Activated CD4-positive, alpha-beta T cell treated with anti-CD3 and anti-CD28 coated beads, Interleukin-2, amount 50 U/mL, for 1 hour (primary cell): Measurements from ENCODE around the gene LRRN3.

Source experiments
- DNase-seq: peaks from one replicate; pipeline ENCODE4 v3.0.0-alpha.2; 2020

LRRN3 gene

DNA sequence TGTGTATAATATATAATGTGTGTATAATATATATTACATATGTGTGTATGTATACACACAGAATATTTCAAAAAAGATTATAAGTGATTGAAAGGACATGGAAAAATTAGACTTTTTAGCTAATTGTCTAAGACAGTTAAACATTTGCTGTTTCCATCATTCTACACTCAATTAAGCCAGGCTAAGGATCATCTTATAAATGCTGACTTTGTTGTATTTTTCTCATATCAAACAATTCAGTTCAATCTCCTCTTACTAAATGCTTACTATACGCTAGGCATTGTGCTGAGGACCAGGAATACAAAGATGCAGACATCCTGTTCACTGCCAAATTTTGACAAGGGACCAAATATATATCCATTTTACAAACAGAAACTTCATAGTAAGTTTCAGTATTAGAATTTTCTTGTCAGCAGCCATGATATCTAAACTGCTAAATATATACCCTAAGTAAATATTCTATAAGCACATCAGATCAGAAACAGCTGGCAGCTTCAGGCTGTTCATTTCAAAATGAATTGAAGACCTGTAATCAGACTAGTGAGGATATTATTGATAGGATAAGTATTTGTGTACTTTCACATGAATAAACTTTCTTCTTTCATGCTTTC is 10.3 kb upstream of the LRRN3 start:
- DNase-seq = no peak

DNA sequence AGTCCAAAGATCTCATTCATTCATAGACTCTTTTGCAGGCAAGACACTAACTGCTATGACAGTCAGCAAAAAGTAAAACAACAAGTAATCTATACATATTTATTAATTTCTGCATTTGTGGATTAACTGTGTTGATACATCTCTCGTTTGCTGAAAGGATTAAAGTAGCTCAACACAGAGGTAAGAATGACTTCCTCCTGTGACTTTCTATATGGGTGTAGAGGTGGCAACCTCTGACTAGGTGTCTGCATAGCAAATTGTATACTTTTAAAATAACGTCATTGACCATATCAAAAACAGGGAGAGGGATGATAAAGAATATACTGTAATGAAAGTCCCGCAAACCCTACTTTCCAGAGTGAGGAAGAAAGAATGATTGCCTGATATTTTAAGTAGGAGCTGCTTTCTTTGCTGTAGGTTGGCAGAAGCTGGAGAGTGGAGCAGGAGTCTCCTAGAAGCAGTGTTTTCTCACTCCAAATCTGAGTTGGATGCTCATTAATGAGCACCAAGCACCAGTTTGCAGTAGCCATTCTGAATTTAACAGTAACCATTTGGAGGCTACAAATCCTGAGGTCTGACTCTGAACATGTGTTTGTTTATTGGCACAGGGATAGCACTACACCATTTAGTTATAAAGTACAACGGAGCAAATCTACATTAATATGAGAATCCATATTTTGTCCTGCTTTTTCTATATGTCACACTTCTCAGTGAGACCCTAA is 9.2 kb upstream of the LRRN3 start:
- no peak for DNase-seq

DNA sequence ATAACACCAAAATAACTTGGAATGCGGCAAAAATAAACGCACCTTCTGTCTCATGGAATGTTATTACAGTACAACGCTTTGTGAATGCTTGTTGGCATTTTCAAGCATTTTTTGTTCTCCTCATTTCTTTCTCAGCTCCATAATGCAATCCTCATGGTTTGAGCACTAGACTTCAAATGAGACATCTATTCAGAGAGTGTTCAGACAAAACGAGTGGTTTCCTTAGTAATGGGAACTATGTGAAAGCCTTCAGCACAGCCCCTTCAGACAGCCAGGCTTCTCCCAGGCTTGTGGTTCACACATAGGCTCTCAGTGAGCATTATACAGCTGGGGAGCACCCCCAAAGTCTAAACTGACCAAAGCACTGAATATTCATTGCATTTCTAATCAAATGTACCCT is 8.6 kb upstream of the LRRN3 start:
- DNase-seq = no peak

GRCh38 chr7:111083413-111083812 is 7.5 kb upstream of the LRRN3 start:
- DNase-seq = peak; percentile 11

DNA sequence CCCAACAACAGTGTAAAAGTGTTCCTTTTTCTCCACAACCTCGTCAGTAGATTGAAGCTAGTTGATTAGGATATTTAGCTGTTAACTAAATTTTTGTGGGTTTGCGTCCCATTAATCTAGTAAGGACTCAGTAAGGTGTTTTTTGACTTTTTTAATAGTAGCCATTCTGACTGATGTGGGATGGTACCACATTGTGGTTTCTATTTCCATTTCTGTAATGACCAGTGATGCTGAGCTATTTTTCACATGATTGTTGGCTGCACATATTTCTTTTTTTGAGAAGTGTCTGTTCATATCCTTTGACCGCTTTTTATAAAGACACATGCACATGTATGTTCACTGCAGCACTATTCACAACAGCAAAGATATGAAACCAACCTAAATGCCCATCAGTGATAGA is 5.6 kb upstream of the LRRN3 start:
- DNase-seq = no peak

- no peak for DNase-seq
These were observed 4.4 kb upstream of the LRRN3 start for GRCh38 chr7:111086532-111086931.

GRCh38 chr7:111088328-111088727 is 2.6 kb upstream of the LRRN3 start:
- no peak for DNase-seq

GRCh38 chr7:111089822-111090426 is 1.0 kb upstream of the LRRN3 start:
- no peak for DNase-seq

DNA sequence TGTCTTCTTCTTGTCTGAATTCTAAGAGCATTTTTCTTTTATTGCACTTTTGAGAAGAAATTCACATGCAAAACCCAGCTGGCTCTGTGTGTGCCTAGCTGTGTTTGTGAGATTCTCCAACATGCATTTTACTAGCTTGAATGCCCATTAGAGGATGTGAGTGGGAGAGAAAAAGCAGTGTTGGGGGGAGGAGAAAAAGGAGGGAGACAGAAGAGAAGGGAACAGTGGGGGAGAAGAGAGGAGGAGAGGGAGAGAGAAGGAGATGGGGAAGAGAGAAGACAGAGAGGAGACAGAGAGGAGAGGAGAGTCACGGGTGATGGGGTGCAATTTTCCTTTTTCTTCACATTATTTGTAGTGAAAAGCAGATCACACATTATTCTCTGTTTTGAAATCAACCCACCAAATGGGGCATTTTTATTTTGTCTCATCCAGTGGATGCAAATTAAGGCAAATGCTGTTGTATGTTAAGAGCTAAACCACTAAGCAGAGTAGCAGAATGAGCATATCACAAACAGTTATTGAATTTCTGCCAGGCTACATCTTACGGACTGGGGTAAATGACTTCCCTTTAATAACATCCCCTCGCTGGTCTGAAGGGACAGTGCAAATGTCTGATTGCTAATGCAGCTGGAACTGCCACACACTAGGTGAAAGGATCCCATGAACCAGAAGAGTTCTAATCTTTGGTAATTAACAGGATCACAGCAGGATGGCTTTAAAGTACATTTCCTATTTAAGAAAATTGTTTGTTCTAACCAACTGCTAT is 849 bp downstream of the LRRN3 start:
- no peak for DNase-seq

GRCh38 chr7:111092406-111093236 is 1.7 kb downstream of the LRRN3 start:
- DNase-seq = no peak

- DNase-seq = no peak
These were observed 2.6 kb downstream of the LRRN3 start for GRCh38 chr7:111093496-111093895.

DNA sequence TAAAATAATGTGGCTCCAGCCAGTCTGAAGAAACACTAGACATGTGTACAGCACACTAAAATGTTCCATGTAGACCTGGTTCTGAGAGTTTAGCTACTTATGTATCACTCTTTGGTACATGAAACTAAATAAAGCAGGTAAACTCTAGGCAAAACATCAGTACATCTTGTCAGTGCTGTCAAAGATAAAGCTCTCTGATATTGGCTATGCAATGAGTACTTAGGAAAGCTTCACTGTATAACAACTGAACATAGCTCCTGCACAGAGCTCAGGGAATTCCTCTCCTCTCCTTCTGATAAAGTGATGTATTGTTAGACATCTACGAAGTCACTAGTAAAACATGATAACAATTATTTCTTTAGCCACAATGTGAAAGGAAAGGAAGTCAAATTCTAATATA is 3.5 kb downstream of the LRRN3 start:
- DNase-seq = no peak

DNA sequence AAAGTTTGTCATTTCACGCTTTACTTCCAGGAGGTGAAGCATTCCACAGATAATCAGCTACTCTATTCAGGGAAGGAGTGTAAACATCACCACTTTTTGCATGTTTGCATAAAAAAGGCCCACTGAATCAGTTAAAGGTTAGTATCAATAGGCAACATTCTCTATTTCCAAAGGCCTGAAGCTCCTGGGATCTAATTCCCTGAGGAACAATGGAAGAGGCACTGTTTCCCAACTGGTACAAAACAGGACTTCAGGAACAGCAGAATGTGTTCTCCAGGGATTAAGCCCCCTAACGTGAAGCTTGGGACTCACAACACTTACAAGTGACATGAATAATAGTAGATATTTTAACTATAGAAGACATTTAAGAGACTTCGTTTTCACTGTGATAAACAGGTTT is 6.1 kb downstream of the LRRN3 start:
- no peak for DNase-seq

GRCh38 chr7:111098011-111098925 is 7.3 kb downstream of the LRRN3 start:
- peak; percentile 62 for DNase-seq

GRCh38 chr7:111098926-111099250 is 8.0 kb downstream of the LRRN3 start:
- DNase-seq = no peak

DNA sequence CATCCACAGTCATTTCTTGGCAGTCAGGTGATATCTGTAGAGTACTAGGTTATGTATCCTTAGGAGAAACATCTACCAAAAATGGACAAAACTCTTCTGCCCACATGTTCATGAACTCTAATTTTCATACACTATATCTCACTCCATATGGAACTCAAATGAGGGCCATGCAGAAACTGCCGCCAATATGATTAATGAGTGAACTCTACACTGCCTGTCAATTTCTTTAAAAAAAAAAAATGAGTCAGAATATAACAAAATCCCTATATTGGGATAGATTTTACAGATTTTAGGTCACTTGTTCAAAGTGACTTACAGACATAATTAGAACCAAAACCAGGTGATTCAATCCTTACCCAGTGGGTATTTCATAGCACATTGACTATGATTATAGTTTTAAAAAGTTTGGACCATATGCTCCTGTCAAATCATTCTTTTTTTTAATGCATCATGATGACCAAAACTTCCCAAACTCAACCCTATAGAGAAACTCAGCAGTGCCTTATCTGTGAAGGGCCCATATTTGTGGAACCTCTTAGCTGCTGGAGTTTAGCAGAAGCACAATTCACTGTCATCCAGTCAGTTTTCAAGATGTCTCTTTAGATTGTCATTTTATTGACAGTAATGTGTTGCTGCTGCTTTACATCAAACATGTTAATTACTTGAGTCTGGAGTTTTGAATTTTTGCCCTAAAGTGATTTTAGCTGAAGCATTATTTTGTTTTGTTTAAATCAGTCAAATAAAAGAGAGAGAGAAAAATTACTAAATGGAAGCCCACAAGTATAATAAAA is 11.1 kb downstream of the LRRN3 start:
- DNase-seq = no peak

DNA sequence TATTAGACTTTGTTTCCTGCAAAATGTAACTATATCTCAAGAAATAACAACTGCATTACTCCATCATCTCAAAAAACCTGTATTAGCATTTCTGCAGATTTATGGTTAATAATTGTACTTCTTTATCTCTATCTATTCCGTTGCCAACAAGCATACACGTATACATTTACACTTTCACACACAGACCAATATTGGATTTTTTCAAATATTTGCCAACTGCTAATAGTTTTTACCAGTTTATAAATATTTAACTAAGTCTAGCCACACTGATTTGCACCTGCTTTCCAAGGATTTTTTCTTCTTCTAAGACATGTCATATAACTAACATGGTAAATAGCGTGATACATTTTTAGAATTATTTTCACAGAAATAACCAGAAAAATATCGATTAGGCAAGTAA is 12.2 kb downstream of the LRRN3 start:
- DNase-seq = no peak

GRCh38 chr7:111103678-111104274 is 12.8 kb downstream of the LRRN3 start:
- no peak for DNase-seq

DNA sequence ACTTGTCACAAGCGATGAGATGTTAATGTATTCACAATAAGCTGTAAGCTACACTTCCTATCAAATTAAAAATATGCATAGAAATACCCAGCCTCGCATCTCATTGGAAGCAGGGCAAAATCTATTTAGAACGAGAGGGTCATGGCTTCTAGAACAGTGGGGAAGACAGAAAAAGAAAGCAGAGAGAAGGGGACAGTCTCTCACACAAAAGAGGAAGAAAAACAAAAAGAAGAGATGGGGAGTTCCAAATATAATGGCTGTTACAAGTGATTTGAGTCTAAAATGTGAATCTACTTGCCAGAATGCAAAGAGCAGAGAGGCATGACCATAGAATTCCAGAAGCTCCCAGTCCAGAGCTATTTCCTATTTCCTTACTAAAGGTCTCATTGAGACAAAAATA is 13.8 kb downstream of the LRRN3 start:
- no peak for DNase-seq

DNA sequence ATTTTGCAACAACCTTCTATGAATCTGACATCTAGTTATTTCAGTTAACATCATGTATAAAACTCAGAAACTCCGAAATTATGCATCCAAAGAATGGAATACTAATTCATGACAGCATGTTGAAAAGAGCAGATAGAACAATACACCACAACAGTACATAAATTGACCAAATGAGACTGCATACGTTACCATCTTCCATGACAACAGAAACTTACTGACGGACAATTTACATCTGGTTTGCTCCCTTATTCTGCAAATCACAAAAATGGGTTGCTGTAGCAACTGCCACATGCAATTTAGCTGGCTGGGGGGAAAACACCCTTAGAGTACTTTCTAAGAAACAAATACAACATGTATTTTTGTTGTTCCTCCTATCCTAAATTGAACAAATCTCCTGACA is 14.3 kb downstream of the LRRN3 start:
- DNase-seq = no peak

DNA sequence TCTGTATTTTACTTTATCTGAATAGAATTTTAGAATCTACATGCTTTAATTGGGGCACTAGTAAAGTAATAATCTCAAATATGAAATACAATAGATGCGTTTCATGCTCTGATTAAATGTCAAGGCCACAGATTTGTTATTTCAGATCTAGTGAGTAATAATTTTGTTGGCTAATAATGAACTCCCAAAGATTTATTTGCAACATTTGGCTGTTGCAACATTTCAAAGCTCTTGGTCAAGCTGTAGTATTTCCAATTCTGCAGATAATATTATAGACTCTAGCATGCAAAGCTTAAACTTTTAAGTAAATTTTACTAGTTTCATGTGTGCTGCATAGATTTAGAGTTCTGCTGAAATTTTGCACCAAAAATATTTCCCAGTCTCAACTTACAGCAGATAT is 16.7 kb downstream of the LRRN3 start:
- no peak for DNase-seq
